Measurements from ENCODE around the gene EIF1. TPM values are rescaled to one million over a fixed set of nuclear protein-coding genes. Genes with fewer than 3 reads are reported as not detected.

EIF1 gene
- polyA plus RNA-seq, 1 donor (not counting 4 experiments of a cell fraction or from before 2014, with no cell fraction given): 308 TPM

GRCh38 chr17:41666237-41666641, 22.4 kb upstream of the EIF1 start:
- Histone ChIP-seq H3K4me3 (ENCODE audit: control insufficient read depth in 2 of 3, extremely low read depth in 1 of 3, insufficient read depth in 2 of 3, low read depth in 1 of 3, low read length in 3 of 3) (peak overlapping the region in 1 of 3 experiments; percentile 23), H3K4me2 (ENCODE audit: control insufficient read depth, extremely low read depth, insufficient read depth, low read depth, low read length) (peak overlapping the region; percentile 86), H3K79me2 (ENCODE audit: control insufficient read depth, insufficient read depth, low read length) (no peaks in the 10 kb centered on the region), H3K9ac (ENCODE audit: control insufficient read depth, extremely low read depth, insufficient read depth, low read length) (peak overlapping the region; percentile 85), H3K36me3 (ENCODE audit: control insufficient read depth in 2 of 2, extremely low read depth in 1 of 2, insufficient read depth in 2 of 2, low read length in 2 of 2) (no peaks in the 10 kb centered on the region), H2AFZ (ENCODE audit: control insufficient read depth, low read length) (peak overlapping the region; percentile 38), H3K27me3 (ENCODE audit: control insufficient read depth, extremely low read depth, insufficient read depth, low read length) (no peaks in the 10 kb centered on the region), H4K20me1 (ENCODE audit: control insufficient read depth, extremely low read depth, insufficient read depth, low read length) (no peaks in the 10 kb centered on the region), H3K9me3 (ENCODE audit: control insufficient read depth, low read depth, low read length) (no peaks in the 10 kb centered on the region), H3K27ac (ENCODE audit: control insufficient read depth, insufficient read depth, low read length) (peak overlapping the region; percentile 90), H3K4me1 (ENCODE audit: control insufficient read depth, extremely low read depth, insufficient read depth, low read length) (peaks cover 47% of the 10 kb centered on the region), H3K9me1 (ENCODE audit: control insufficient read depth, extremely low read depth, insufficient read depth, low read length) (no peaks in the 10 kb centered on the region)
- FAIRE-seq (no peak), DNase-seq (ENCODE audit: low read depth, low spot score) (no peak)
- dilution Hi-C loops (cut with MboI; ENCODE audit: extremely low pct_ligation_motif_present, low sequenced_read_pairs): no loop called here
- no peak for TF ChIP-seq EZH2 (IDR thresholded peaks at IDR 0.05; ENCODE audit: low read length)
- TF ChIP-seq CTCF (optimal IDR thresholded peaks at IDR 0.05 in 1 of 3, IDR thresholded peaks at IDR 0.05 in 1 of 3, conservative IDR thresholded peaks at IDR 0.05 in 1 of 3; ENCODE audit: extremely low read depth in 1 of 3, insufficient read depth in 2 of 3, low read length in 3 of 3): no peak

- peak overlapping the region; percentile 88 for H2AFZ ChIP-seq (ENCODE audit: control insufficient read depth, low read length)
- H3K79me2 ChIP-seq (ENCODE audit: control insufficient read depth, insufficient read depth, low read length): no peaks in the 10 kb centered on the region
- H3K9me3 ChIP-seq (ENCODE audit: control insufficient read depth, low read depth, low read length): no peaks in the 10 kb centered on the region
- H3K27me3 ChIP-seq (ENCODE audit: control insufficient read depth, extremely low read depth, insufficient read depth, low read length): no peaks in the 10 kb centered on the region
- no peaks in the 10 kb centered on the region for H3K36me3 ChIP-seq (ENCODE audit: control insufficient read depth in 2 of 2, extremely low read depth in 1 of 2, insufficient read depth in 2 of 2, low read length in 2 of 2)
- peak; percentile 32 for FAIRE-seq
- H4K20me1 ChIP-seq (ENCODE audit: control insufficient read depth, extremely low read depth, insufficient read depth, low read length): no peaks in the 10 kb centered on the region
- peak overlapping the region; percentile 86 for H3K4me2 ChIP-seq (ENCODE audit: control insufficient read depth, extremely low read depth, insufficient read depth, low read depth, low read length)
- H3K4me1 ChIP-seq (ENCODE audit: control insufficient read depth, extremely low read depth, insufficient read depth, low read length): peaks cover 46% of the 10 kb centered on the region
- H3K4me3 ChIP-seq (ENCODE audit: control insufficient read depth in 2 of 3, extremely low read depth in 1 of 3, insufficient read depth in 2 of 3, low read depth in 1 of 3, low read length in 3 of 3): peak overlapping the region in 1 of 3 experiments; percentile 55
- no peaks in the 10 kb centered on the region for H3K9me1 ChIP-seq (ENCODE audit: control insufficient read depth, extremely low read depth, insufficient read depth, low read length)
- H3K9ac ChIP-seq (ENCODE audit: control insufficient read depth, extremely low read depth, insufficient read depth, low read length): peak overlapping the region; percentile 85
- dilution Hi-C loops (cut with MboI; ENCODE audit: extremely low pct_ligation_motif_present, low sequenced_read_pairs): no loop called here
- TF ChIP-seq EZH2 (IDR thresholded peaks at IDR 0.05; ENCODE audit: low read length) (no peak), CTCF (optimal IDR thresholded peaks at IDR 0.05 in 1 of 3, IDR thresholded peaks at IDR 0.05 in 1 of 3, conservative IDR thresholded peaks at IDR 0.05 in 1 of 3; ENCODE audit: extremely low read depth in 1 of 3, insufficient read depth in 2 of 3, low read length in 3 of 3) (peak; percentile 91 to 99 (median 93))
- no peak for DNase-seq (ENCODE audit: low read depth, low spot score)
- H3K27ac ChIP-seq (ENCODE audit: control insufficient read depth, insufficient read depth, low read length): peak overlapping the region; percentile 90
These were observed 21.9 kb upstream of the EIF1 start for GRCh38 chr17:41666708-41667279.
